GM12878 (cell line): Measurements from ENCODE around the gene ADPRHL1.

Experiments used
- NFYB ChIP-seq: IDR thresholded peaks from 2 replicates; pipeline ENCODE4 v1.6.1; 2011; ENCODE audit warnings: low read depth, mild to moderate bottlenecking, low read length, improper control_type of control experiment, moderate library complexity; ENCODE audit not compliant: insufficient read depth
- TF ChIP-seq, protein P1 (sequence below), 3 experiments: IDR thresholded peaks in 2 of 3; conservative IDR thresholded peaks in 1 of 3; 2 replicates each; pipeline ENCODE4 v1.5.1; 2011; ENCODE audit warnings: low read depth in 3 of 3, low read length in 3 of 3, mild to moderate bottlenecking in 3 of 3, control low read depth in 2 of 3, moderate library complexity in 2 of 3, inconsistent platforms in 1 of 3, mixed read lengths in 1 of 3; ENCODE audit not compliant: control insufficient read depth in 2 of 3, insufficient read depth in 1 of 3; ENCODE audit errors: extremely low read depth in 1 of 3

DNA sequence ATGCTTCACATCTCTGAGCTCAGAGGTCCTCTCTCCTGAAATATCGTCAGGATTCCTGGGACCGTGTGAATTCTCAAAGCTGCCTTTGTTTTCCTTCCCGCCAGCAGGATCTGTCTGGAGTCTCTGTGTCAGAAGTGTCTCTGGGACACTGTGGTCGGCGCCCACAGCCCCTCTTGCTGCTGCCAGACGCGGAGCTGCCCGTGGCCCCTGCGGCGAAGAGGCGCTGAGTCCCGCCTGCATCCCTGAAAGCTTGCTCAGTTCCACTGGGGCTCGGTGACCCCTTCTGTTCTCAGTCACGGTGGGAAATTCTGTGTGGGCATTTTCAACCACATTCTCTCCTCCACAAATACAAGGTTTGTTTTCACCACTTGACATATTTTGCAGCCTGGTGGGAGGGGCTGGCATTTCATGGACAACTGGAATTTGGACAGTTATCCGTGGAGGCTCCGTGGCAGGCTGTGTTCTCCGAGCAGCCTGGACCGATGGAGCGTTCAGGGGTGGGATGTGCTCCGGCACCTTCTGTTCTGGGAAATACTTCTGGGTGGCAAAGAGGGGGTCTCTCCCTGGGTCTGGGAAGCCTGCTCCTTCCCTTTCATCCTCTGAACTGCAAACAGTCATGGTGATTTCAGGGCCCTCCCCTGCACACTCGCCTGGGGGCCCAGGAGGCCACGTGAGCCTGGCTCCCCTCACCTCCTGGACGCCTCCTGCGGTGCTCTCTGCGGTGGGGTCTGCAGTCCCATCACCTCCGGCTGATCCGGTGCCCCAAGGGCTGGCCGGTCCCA, 46.8 kb downstream of the ADPRHL1 start:
- no peak for TF ChIP-seq NFYB
- TF ChIP-seq, protein P1, sequence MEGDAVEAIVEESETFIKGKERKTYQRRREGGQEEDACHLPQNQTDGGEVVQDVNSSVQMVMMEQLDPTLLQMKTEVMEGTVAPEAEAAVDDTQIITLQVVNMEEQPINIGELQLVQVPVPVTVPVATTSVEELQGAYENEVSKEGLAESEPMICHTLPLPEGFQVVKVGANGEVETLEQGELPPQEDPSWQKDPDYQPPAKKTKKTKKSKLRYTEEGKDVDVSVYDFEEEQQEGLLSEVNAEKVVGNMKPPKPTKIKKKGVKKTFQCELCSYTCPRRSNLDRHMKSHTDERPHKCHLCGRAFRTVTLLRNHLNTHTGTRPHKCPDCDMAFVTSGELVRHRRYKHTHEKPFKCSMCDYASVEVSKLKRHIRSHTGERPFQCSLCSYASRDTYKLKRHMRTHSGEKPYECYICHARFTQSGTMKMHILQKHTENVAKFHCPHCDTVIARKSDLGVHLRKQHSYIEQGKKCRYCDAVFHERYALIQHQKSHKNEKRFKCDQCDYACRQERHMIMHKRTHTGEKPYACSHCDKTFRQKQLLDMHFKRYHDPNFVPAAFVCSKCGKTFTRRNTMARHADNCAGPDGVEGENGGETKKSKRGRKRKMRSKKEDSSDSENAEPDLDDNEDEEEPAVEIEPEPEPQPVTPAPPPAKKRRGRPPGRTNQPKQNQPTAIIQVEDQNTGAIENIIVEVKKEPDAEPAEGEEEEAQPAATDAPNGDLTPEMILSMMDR (IDR thresholded peaks at IDR 0.05 in 2 of 3, conservative IDR thresholded peaks at IDR 0.05 in 1 of 3; ENCODE audit: control insufficient read depth in 2 of 3, extremely low read depth in 1 of 3, insufficient read depth in 1 of 3, low read depth in 3 of 3, low read length in 3 of 3): no peak
